PFSK-1 (cell line): ENCODE measurements around the gene WDR64.

ENCODE experiments used
- FOXP2 ChIP-seq: optimal IDR thresholded peaks from 2 replicates; pipeline ENCODE3; 2011; ENCODE audit warnings: borderline replicate concordance, control low read depth, inconsistent platforms; ENCODE audit not compliant: insufficient read depth; ENCODE audit errors: extremely low read length, extremely low read depth
- POLR2AphosphoS5 ChIP-seq: IDR thresholded peaks from 2 replicates; pipeline ENCODE4 v1.6.1; 2012; ENCODE audit warnings: low read depth, mild to moderate bottlenecking, control low read depth, low read length, moderate library complexity
- REST ChIP-seq, 2 experiments: IDR thresholded peaks; 2 replicates each; pipeline versions ENCODE4 v1.6.1 to v1.8.0; 2011 to 2012; ENCODE audit warnings: low read depth in 2 of 2, low read length in 2 of 2, control low read depth in 1 of 2, inconsistent platforms in 1 of 2, mild to moderate bottlenecking in 1 of 2, moderate library complexity in 1 of 2; ENCODE audit not compliant: insufficient read depth in 1 of 2
- SIN3A ChIP-seq: IDR thresholded peaks from 2 replicates; pipeline ENCODE4 v1.6.1; 2012; ENCODE audit warnings: mild to moderate bottlenecking, low read length, moderate library complexity, borderline replicate concordance; ENCODE audit not compliant: insufficient read depth
- TAF1 ChIP-seq: IDR thresholded peaks from 2 replicates; pipeline ENCODE4 v1.6.1; 2012; ENCODE audit warnings: low read length, control low read depth, borderline replicate concordance; ENCODE audit not compliant: insufficient read depth

Gene WDR64

DNA sequence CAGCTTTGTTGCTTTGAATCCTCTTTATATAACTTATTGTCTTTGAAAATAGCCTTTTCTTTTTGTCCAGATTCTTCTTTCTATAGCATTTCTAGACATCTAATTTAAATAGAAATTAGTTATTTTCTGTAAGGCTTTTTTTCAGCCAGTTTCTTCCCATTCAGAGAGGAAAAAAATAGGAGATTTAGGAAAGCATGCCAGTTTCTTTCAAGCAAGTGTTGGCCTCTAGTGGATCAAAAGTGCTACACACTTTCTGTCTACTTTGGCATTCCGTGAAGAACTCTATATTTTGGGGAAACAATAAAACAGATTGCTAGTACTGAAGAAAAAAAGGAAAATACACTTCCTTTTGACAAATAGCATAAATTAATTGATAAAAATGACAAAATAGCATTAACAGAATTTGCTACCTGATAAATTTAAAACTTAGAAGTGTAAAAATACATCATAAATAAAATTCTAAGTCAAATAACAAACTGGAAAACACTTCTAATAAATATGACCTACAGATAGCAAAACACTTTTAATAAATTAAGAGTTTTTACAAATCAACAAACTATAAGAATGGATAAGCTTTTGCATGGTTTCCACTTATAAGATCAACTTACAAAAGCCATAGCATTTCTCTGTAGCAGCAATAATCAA, 182.8 kb downstream of the WDR64 start:
- TF ChIP-seq POLR2AphosphoS5 (no peak), FOXP2 (no peak), SIN3A (no peak), REST (IDR thresholded peaks at IDR 0.05; ENCODE audit: insufficient read depth in 1 of 2, low read depth in 2 of 2, low read length in 2 of 2) (no peak), TAF1 (no peak)

DNA sequence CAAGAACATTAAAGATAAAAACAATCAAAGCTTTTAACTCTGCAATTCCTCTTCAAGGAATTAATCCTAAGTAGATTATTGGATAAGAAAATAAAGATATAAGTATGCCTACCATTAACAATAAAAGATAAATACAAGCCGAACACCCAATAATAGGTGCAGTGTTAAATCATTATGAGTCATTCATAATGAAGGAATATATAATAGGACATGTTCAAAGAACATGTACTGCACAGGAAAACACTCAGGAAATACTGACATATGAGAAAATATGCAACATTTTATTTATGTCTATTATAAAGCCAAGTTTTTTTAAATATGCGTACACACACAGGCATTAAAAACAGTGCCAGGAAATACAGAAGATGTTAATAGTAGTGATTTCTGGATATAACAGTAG, 184.9 kb downstream of the WDR64 start:
- TF ChIP-seq REST (IDR thresholded peaks at IDR 0.05; ENCODE audit: insufficient read depth in 1 of 2, low read depth in 2 of 2, low read length in 2 of 2) (no peak), SIN3A (no peak), FOXP2 (no peak), TAF1 (no peak)

GRCh38 chr1:241837416-241837815, 185.3 kb downstream of the WDR64 start:
- TF ChIP-seq POLR2AphosphoS5 (no peak), TAF1 (no peak), FOXP2 (no peak), SIN3A (no peak), REST (IDR thresholded peaks at IDR 0.05; ENCODE audit: insufficient read depth in 1 of 2, low read depth in 2 of 2, low read length in 2 of 2) (no peak)

DNA sequence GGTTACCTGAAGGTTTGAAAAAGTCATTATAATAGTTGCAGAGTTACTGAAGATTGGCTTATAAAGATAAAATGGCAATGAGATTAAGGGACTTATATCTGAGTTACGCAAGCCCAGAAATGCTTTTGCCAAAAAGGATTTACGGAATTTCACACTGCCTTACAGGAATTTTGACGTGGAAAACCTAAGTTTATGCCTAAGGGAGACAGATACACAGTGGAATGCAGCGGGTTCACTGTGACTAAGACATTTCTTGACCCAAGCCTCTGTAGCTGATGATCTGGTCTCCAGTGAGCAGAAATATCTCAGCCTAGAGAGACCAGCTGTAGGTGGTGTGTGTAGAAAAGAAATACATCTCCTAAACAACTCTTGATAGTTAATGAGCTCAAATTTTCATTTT, 185.8 kb downstream of the WDR64 start:
- no peak for TF ChIP-seq SIN3A
- TF ChIP-seq TAF1 = no peak
- TF ChIP-seq REST (IDR thresholded peaks at IDR 0.05; ENCODE audit: insufficient read depth in 1 of 2, low read depth in 2 of 2, low read length in 2 of 2) = no peak
- TF ChIP-seq FOXP2 = no peak
- TF ChIP-seq POLR2AphosphoS5 = no peak

DNA sequence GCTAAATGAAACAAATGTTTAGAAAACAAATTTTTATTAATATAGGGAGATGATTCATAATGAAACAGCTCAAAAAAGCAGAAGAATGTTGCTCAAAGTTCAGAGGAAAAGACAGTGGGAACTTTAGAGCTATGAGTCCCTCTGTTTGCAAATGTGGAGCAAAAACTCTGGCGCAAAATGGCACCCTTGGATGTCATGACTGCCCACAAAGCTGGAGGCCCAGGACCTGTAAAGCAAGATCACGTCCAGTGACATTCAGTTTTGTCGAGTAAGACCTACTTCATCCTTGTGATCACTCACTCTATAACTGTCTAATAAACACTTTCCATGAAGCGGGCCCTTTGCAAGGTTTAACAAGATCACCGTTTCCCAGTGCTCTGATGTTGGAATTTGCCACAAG, 186.8 kb downstream of the WDR64 start:
- no peak for TF ChIP-seq POLR2AphosphoS5
- no peak for TF ChIP-seq FOXP2
- TF ChIP-seq TAF1 = no peak
- TF ChIP-seq REST (IDR thresholded peaks at IDR 0.05; ENCODE audit: insufficient read depth in 1 of 2, low read depth in 2 of 2, low read length in 2 of 2) = no peak
- no peak for TF ChIP-seq SIN3A
